ENCODE results near the gene RIMBP2.

Gene RIMBP2

DNA sequence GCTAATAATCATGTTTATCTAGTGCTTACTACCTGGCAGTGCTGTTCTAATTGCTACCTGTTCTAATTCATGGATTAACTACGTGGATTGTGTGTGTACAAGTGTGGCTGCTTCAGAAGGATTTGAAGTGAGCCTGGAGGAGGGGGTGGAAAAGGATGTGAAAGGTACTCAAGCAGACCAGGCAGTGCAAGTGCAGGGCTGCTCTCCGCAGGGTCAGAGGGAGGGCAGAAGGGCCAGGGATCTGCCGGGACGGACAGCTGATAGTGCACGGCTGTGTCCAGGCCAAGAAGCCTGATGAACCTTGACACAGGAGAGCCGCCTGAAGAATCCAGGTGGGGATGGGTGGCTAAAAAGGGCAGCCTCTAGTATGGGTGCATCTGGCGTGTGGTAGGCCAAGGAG lies 349.9 kb downstream of the RIMBP2 start:
- DNase-seq (ENCODE audit: low spot score) = no peak

GRCh38 chr12:130364578-130364977 lies 351.5 kb downstream of the RIMBP2 start:
- DNase-seq (ENCODE audit: low spot score) = no peak

DNA sequence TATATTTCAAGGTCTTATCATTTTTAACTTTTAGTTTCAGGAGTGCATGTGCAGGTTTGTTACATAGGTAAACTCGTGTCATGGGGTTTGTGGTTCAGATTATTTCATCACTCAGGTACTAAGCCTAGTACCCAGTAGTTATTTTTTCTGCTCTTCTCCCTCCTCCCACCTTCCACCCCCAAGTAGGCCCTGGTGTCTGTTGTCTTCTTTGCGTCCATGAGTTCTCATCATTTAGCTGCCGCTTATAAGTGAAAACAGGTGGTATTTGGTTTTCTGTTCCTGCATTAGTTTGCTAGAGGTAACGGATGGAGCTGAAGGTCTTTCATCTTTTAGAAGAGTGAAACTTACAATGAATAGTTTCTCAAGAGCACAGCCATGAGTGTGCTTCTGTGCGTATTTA lies 354.0 kb downstream of the RIMBP2 start:
- DNase-seq (ENCODE audit: low spot score) = no peak

GRCh38 chr12:130357729-130358330 lies 358.3 kb downstream of the RIMBP2 start:
- no peak for DNase-seq (ENCODE audit: low spot score)

GRCh38 chr12:130357241-130357640 lies 358.9 kb downstream of the RIMBP2 start:
- DNase-seq (ENCODE audit: low spot score) = no peak

GRCh38 chr12:130356222-130356621 lies 359.9 kb downstream of the RIMBP2 start:
- DNase-seq (ENCODE audit: low spot score) = no peak

- DNase-seq (ENCODE audit: low spot score) = no peak
These were observed 361.7 kb downstream of the RIMBP2 start for GRCh38 chr12:130354407-130354806.

- DNase-seq (ENCODE audit: low spot score) = no peak
These were observed 363.0 kb downstream of the RIMBP2 start for GRCh38 chr12:130353081-130353480.

DNA sequence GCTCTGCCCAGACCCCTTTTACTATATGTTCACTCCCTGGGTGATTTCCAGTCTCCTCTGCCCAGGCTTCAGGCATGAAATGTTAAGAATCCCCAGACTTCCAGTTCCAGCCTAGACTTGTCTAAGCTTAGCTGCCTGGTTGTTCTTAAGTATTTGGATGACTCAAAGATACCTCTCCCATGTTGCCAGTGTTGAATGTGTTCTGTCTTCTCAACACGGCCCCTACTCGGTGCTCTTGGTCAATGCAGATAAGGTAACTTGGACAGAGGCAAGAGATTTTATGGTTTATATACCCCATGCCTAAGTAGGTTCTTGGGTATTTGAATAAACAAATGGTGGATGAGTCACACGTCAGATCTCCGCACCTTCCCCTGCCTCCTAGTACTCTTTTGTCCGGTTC lies 364.8 kb downstream of the RIMBP2 start:
- DNase-seq (ENCODE audit: low spot score) = no peak

DNA sequence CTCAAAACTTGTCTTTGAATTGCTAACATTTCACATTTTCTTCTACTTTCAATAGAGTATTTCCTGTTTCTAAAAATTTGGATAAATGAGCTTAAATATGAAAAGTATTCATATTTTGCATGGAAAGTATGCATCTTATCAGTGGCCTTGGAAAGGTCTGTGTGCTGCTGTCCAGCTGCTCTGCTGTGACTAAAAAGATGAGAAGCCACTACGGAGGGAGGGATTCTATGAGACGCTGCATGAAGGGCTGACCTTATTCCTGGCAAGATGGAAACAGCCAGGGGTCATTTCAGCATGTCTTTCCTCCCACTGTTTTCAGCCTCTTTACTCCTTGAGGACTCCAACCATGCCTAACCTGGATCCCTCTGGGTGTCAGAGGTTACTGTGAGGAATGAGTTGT lies 365.4 kb downstream of the RIMBP2 start:
- DNase-seq (ENCODE audit: low spot score) = no peak

DNA sequence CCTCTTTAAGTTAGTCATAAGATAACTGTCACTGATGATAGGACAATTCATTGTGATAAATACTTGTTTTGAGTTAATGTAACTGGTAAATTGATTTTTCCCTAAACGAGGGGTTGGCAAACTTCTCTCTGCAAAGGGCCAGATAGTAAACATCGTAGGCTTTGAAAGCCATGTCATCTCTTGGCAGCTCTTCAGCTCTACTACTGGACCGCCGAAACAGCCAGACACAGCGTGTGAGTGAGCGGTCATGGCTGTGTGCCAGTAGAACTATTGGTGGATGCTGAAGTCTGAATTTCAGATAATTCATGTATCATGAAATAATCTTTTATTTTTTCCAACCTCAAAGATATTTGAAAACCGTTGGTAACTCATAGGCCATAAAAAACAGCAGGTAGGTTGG lies 368.5 kb downstream of the RIMBP2 start:
- no peak for DNase-seq (ENCODE audit: low spot score)

All from AG08395 (cell line).